HG03045 (cell line): ENCODE data around the gene CBX6.
A peak's percentile ranks its signal among the peaks of the same experiment; 100 is the strongest.
"Not testable (repeated sequence)": the region's sequence is repeated elsewhere in the genome, so short reads cannot be mapped to it uniquely, and the experiment has no call there.

Source experiments
- ATAC-seq: cut with Tn5 transposase; IDR thresholded peaks from one replicate; pipeline ENCODE4 v1.9.1; 2021; ENCODE audit warnings: mild to moderate bottlenecking, moderate library complexity; ENCODE audit not compliant: unreplicated experiment

The CBX6 gene

DNA sequence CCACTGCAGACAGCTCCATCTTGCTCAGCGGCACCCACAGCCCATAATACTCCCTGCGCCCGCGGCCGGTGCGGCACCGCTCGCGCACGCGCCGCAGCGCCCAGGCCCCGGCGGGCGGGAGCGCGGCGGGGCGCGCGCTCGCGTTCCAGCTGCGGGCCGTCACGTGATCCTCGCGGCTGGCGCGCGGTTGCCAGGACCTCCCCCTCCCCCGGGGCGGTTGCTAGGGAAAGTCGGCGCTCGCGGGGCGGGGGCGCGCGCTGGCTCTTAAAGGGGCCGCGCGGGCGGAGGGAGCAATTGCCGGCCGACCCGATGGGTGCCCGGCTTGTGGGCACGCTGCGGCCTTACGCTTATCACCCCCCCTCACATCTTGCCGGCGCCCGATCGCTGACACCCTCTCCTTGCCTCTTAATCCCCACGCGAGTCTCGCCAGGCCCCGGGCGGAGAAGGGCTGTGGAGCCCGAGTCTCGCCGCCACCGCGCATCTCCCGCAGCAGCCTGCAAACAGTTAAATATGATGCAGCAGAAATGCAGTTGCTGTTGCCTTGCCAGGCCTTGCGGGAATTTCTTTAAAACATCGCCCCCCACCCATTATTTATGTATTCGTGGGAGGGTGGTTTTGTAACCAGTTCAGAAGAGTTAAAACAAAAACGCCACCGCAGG lies at the start of gene CBX6:
CBX6 (minus strand) TSS at position 45 of the 659 bp plus-strand sequence; CDS start at position 19, 26 bp downstream.
- peak; percentile 66 for ATAC-seq

DNA sequence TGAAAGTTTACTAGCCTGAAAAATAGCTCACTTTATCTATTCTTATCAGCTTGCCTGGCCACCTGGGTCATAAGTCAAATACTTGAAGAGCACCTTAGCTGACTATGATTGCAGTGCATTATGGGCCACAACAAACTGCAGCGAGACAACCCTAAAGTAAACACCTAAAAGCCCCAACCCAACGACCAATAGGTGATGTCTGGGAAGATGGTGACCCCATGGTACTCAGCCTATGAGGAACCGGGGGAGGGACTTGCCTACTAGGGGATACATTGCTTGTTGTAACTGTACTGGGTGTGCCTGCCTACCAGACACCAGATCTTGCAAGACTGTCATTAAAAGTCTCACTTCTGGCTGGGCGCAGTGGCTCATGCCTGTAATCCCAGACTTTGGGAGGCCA lies 49.8 kb upstream of the CBX6 start:
- no peak for ATAC-seq

DNA sequence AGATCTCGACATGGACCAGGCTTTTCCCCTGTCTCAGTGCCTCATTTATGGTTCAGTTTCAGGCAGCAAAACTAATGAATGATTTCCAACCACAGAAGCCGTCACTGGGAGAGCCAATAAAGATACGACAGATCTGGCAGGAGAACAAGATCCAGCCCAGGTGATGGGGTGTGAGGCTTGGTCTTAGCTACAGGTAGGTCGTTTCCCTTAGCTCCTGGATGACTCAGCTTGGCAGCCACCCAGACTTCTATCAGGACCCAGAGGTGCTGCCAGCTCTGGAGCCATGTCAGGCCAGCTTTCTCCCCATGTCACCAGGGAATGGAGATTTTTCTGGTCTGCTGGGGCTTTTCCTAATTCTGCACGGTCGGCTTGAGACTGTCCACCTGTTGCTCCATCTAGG lies 49.1 kb upstream of the CBX6 start:
- ATAC-seq = no peak

DNA sequence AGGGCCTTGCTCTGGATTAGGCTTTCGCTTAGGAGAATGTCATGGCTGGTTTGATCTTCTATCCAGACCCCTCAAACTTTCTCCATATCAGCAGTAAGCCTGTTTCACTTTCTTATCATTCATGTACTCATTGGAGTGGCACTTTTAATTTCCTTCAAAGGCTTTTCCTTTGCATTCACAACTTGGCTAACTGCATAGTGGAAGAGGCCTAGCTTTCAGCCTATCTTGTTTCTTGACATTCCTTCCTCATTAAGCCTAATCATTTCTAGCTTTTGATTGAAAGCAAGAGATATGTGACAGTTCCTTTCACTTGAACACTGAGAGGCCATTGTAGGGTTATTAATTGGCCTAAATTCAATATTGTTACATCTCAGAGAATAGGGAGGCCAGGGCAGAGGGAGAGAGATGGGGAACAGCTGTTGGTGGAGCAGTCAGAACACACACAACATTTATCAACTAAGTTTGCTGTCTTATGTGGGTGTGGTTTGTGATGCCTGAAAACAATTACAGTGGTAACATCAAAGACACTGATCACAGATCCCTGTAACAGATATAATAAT lies 47.7 kb upstream of the CBX6 start:
- ATAC-seq = no peak

DNA sequence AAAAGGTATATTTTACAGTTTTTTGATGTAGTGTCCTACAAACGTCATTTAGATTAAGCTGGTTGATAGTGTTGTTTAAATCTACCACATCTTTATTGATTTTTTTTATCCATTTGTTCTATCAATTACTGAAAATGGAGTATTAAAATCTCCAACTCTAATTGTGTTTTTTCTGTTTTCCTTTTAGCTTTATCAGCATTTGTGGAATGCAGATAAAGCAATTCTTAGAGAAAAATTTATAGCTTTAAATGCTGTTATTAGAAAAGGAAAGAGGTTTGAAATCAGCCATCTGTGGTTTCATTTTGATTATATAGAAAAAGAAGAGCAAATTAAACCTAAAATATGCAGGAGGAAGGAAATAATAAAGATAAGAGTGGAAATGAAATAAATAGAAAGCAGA lies 39.4 kb upstream of the CBX6 start:
- no peak for ATAC-seq

DNA sequence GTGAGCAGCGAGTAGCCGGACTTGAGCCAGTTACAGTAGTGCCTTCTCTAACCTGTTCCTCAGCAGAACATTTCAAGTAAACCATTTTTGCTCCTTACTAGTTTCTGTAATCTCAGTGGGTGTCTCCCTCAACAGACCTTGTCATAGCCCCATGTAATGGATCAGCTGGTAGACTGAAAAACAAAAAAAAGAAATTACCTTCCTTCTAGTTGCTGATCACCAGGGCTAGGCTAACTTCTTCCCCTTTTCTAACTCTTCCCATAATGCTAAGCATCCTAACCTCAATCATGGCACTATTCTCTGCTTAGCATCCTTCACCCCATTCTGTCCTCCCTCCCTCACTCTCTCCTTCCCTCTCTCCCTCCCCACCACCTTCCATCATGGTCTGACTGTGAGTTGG lies 35.8 kb upstream of the CBX6 start:
- ATAC-seq = no peak

DNA sequence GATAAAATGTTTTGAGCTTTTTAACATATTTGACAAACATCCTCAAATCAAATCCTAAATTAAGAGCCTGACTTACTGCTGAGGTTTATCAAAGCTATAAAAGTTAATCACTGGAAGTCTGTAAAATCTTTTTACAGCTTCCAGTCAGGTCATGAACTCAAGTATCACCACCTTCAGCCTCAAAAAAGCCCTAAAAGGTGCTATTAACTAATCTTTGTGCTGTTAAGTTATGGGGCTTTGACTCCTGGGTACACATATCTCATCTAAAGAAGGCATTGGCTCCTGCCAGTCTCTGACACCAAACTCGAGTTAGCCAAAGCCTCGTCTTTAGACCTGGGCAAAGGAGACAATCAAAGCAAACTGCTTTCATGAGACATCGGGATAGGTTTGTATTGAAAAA lies 34.0 kb upstream of the CBX6 start:
- no peak for ATAC-seq

DNA sequence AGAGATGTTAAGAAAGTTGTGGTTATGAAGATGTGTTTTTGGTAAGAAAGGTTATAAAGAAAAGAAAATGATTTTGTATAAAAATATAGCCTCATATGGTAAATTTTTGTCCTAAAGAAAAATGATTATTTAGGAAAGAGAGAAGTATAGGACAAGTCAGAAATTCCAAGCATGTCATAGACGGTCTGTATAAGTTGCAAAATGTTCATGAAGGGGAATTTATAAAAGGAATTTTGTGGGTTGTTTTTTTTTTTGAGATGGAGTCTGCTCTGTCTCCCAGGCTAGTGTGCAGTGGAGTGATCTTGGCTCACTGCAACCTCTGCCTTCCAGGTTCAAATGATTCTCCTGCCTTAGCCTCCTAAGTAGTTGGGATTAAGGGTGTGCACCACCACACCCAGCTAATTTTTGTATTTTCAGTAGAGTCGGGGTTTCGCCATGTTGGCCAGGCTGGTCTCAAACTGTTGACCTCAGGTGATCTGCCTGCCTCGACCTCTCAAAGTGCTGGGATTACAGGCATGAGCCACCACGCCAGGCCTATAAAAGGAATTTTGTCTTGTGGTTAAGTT lies 32.1 kb upstream of the CBX6 start:
- not testable (repeated sequence) for ATAC-seq

DNA sequence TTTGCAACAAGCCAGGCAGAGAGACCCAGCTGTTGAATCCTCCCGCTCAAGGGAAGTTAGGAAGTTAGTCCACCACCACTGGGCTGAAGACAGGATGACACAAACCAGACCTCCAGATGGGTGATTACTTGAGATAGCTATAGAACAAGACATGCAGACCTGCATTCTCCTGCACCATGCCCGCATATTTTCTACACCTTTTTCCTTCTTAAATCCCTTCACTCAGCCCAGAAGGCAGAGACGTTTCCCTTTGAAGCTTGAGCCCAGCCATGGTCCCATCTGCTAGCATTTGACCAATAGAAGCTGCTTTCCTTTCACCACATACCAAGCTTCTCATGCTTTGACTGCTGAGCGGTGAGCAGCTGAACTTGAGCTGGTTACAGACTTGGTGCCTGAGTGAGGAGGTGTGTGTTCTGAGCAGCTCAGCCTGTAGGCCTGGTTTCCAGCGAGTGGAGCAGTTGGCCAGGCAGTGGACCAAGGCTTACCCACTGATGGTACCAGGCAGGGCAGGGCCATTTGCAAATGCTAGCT lies 29.2 kb upstream of the CBX6 start:
- no peak for ATAC-seq

DNA sequence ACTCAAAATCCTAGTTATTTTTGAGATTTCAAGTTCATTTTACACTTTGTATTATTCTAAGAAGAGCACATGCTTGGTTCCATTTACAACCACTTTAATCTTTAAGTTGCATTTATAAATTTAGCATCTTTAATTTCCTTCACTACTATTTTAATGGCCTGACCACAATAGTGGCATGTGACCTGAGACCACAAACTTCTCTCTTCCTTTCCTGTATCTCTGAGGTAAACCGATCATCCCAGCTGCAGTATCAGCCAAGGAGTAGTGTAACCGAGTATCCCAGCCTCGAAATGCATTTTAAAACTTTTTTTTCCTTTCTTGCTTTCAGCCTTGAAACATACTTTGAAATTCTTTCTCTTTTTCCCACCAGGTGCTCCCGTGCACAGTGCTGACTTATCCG lies 28.7 kb upstream of the CBX6 start:
- no peak for ATAC-seq

DNA sequence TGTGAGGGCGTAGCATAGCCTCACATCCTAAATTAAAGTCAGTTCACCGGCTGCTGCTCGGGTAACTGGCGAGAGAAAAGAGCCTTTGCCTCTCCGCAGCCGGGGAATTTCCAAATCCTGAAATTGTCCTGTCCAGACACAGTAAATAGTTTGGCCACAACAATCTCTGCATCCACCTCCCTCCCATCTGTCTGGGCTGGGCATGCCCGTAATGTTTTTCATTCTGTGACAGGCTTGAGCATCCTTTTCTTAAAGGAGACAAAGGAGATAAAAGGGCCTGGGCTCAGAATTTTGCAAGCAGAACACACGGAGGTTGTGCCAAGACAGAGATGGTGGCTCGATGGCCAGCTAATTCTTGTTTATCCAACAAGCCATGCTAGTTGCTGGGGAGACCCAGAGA lies 19.2 kb upstream of the CBX6 start:
- ATAC-seq = no peak

DNA sequence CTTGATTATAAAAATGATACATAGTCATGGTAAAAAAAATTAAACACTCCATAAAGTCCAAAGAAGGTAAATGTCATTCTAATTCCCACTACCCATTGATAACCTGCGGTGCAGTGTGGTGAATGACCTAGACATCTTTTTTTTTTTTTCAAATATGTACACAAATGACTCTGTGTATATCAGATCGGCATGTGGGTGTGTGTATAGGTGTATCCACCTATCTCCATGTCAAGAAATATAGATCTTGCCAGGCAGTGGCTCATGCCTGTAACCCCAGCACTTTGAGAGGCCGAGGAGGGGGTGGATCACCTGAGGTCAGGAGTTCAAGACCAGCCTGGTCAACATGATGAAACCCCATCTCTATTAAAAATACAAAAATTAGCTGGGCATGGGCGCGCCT lies 18.4 kb upstream of the CBX6 start:
- ATAC-seq = no peak

DNA sequence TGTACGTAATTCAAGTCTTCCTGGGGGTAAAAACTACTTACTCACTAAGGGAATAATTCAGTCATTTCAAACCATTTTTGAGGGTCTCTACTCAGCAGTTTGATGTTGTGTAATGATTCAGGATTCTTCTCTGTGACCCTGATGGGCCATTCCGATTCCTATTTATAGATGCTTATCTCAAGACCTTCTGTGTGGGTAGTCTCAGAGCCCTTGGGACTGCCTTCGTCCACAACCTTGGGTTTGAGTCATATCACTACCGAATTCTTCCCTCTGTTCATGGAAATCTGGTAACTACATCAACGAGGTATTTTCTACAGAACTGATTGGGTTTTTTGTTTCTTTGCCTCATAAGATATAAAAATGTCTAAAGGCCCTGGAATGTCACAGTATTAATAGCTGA lies 14.3 kb upstream of the CBX6 start:
- ATAC-seq = no peak

DNA sequence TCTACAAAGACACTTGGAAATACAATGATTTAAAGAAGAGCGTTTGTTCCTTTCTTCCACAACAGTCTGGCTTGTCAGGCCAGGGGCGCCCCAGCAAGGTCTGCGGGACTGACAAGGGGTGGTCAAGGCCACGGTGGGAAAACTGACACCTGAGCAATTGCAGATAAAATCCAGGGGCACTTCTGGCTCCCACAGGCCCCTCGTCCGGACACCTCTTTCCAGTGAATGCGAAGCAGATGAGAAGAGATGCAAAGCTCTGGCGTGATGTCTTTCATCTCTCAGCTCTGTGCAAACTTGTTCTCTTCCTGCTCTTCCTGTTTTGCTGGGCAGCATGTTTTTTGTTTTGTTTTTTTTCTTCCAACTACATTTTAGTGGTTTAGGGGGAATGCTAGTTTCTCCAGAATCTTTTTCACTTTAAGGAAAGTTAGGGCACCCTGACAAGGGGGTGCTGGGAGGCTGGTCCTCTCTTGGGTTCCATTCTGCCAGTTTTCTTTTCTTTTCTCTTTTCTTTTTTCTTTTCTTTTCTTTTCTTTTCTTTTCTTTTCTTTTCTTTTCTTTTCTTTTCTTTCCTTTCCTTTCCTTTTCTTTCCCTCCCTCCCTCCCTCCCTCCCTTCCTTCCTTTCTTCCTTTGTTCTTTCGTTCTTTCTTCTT lies 11.1 kb upstream of the CBX6 start:
- no peak for ATAC-seq

DNA sequence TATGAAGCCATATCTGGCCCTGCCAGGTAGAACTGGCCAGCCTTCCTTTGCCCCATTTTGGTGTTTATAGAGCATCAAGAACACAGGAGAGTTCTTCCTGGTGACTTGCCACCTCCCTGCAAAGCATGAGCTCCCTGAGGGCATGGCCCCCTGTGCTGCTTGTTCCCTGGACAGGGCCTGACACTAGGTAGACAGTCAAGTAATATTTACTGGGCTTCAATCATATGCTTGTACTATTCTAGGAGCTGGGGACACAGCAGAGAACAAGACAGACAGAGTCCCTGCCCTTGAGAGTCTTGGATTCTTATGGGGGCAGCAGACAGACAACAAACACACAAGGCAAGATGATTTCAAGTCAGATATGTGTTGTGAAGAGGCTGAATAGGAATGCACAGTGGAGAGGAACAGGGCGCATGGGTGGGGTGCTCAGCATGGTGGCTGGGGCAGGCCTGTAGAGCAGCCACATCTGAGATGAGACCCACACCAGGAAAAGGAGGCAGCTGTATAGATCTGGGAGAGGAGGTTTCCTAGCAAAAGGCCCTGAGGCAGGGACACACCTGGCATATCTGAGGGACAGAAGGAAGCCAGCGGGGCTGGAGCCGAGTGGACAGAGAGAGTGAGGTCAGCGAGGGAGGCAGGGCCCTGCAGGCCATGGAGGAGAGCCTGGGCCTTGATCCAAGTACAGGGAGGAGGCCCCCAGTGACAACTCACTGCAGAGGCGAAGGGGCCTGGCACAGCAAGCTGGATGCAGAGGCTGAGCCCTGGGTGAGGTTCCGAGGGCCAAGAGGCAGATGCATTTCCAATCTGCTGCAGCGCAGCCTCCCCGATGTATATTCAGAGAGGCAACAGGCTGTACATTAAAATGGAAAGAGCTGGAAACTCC lies 10.2 kb upstream of the CBX6 start:
- ATAC-seq = no peak

DNA sequence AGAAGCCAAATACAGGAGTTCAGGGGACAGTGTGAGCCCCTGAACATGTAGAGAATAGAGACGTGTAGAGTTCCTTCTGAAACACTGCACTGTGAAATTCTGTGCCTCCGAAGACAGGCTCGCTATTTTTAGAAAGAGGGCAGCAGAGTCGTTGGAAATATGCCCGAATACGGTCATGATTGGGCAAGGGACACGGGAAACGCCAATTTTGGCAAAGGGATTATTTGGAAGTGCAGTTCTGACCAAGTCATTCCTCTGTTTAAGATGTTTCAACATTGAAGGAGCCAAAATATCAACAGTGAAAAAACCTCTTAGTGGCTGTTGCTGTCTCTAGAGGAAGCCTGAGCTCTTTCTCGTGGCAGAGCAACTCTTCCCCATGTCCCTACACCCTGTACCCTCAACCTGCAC lies 9.5 kb upstream of the CBX6 start:
- ATAC-seq = no peak

DNA sequence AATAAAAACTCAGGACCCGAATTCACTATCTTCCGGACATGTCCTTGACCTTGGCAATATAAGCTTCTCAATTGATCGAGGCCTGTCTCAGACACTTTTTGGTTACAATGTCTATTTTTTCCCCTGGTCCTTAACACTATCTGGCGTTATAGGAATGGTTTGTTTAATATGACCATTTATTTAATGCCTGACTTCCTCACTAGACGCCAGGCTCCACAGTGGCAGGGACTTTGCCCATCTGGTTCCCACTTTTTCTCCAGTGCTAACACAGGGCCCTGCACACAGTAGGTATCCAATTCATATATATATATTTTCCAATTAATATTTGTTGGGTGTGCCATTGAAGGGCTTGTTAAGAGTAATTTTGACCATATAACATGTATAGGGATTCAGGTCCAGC lies 7.9 kb upstream of the CBX6 start:
- ATAC-seq = no peak

DNA sequence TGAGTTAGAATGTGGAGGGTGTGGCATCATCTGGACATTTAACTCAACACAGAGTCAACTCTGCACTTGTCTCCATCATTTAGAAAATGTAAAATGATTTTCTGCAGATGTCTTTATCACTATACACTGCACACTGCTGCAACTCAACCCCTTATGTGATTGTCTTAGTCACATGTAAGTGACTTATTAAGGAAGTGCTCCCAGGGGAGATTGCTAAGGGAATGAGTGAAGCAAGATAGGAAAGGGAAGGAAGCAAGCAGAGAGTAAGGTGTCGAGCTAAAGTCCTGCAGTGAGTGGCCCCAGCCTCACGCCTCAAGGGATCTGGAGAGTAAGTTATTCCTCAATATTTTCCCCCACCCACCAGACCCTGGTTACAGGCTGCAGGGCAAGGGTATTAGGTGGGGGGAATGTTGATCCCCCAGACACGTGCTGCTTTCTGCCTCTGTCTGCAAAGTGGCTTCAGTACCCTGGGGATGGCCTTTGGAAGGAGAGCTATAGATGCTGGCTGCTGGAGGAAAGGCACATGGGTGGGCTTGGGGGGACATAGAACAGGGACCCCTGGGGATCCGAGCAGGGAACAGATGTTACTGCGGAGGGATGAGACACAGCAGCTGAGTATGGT lies 7.2 kb upstream of the CBX6 start:
- ATAC-seq = no peak

DNA sequence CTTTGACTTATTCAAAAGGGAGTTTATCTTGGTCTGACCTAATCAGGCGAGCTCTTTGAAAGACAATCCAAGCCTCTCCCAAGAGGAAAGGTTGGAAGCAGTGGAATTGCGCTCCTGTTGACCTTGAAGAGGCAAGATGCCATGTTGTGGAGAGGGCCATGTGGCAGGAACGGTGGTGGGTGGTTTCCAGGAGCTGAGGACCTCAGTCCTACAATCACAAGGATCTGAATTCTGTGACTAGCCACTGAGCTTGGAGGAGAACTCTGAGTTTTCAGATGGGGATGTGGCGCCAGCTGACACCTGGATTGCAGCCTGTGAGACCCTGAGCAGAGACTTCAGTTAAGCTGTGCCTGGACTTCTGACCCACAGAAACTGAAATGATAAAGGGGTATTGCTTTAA lies 6.0 kb upstream of the CBX6 start:
- ATAC-seq = no peak

DNA sequence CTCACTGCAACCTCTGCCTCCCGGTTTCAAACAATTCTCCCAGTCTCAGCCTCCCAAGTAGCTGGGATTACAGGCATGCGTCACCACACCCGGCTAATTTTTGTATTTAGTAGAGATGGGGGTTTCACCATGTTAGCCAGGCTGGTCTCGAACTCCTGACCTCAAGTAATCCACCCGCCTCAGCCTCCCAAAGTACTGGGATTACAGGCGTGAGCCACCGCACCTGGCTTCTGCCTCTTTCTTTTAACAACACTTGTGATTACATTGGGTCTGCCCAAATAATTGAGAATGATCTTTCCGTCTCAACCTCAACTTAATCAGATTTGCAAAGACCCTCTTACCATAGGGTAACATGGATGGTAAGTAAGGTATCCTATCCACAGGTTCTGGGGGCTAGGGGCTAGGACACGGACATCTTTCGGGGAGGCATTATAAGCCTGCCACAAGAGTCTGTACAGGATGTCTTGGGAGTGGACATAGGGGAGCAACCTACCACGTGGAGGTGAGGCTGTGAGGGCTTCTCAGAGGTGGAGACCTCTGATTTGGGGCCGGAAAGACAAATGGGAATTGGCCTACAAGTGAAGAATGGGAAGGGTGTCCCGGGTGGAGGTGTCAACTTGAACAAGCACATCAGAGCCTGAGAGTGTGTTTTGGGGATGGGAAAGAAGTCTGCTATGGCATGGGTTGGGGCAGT lies 2.7 kb upstream of the CBX6 start:
- no peak for ATAC-seq
